ENCODE results near the gene LEFTY2. TPM values are rescaled to one million over a fixed set of nuclear protein-coding genes. Genes with fewer than 3 reads are reported as not detected.

LEFTY2 gene
- polyA plus RNA-seq, 1 donor from 2014 or later, result not detected

GRCh38 chr1:225980005-225980836, 39.2 kb upstream of the LEFTY2 start:
- Histone ChIP-seq H3K36me3 (ENCODE audit: insufficient read depth, low read length) (peaks cover 4% of the 10 kb centered on the region), H3F3A (ENCODE audit: insufficient read depth, low read length, poor library complexity, severe bottlenecking) (no peaks in the 10 kb centered on the region), H3K9me3 (ENCODE audit: low read length) (no peaks in the 10 kb centered on the region), H3K4me2 (ENCODE audit: low read length) (no peak overlapping the region), H3K9ac (ENCODE audit: low read length) (no peak overlapping the region), H3K9me2 (ENCODE audit: insufficient read depth, low read length) (no peaks in the 10 kb centered on the region), H4K20me1 (ENCODE audit: insufficient read depth) (no peaks in the 10 kb centered on the region), H3K27me3 (ENCODE audit: insufficient read depth, low read depth, low read length) (no peaks in the 10 kb centered on the region), H3K4me3 (ENCODE audit: low read length) (no peak overlapping the region), H3K79me2 (replicated peaks; ENCODE audit: insufficient read depth, low read length) (no peaks in the 10 kb centered on the region), H3K27ac (ENCODE audit: low read length) (no peak overlapping the region), H2AFZ (ENCODE audit: low read depth, low read length) (no peak overlapping the region)
- TF ChIP-seq REST (IDR thresholded peaks at IDR 0.05; ENCODE audit: borderline replicate concordance), result no peak
- TF ChIP-seq RAD21 (conservative IDR thresholded peaks at IDR 0.05), result no peak
- no peak for TF ChIP-seq MXI1 (conservative IDR thresholded peaks at IDR 0.05; ENCODE audit: poor library complexity, severe bottlenecking)
- TF ChIP-seq TAF1 (IDR thresholded peaks at IDR 0.05; ENCODE audit: low read depth), result no peak
- no peak for TF ChIP-seq SMC3 (conservative IDR thresholded peaks at IDR 0.05; ENCODE audit: poor library complexity)
- no peak for TF ChIP-seq EP300 (conservative IDR thresholded peaks at IDR 0.05; ENCODE audit: poor library complexity, severe bottlenecking)
- no peak for TF ChIP-seq CTCF (IDR thresholded peaks at IDR 0.05; ENCODE audit: poor library complexity, severe bottlenecking)
- no peak for TF ChIP-seq EZH2 (IDR thresholded peaks at IDR 0.05; ENCODE audit: borderline replicate concordance, insufficient read depth, low read length, poor library complexity, severe bottlenecking)
- TF ChIP-seq POLR2AphosphoS5 (IDR thresholded peaks at IDR 0.05), result no peak

- Histone ChIP-seq H3K9me2 (ENCODE audit: insufficient read depth, low read length) (no peaks in the 10 kb centered on the region), H3K36me3 (ENCODE audit: insufficient read depth, low read length) (peaks cover 4% of the 10 kb centered on the region), H2AFZ (ENCODE audit: low read depth, low read length) (no peak overlapping the region), H3F3A (ENCODE audit: insufficient read depth, low read length, poor library complexity, severe bottlenecking) (no peaks in the 10 kb centered on the region), H3K79me2 (replicated peaks; ENCODE audit: insufficient read depth, low read length) (no peaks in the 10 kb centered on the region), H4K20me1 (ENCODE audit: insufficient read depth) (no peaks in the 10 kb centered on the region), H3K9ac (ENCODE audit: low read length) (no peak overlapping the region), H3K4me3 (ENCODE audit: low read length) (no peak overlapping the region), H3K27me3 (ENCODE audit: insufficient read depth, low read depth, low read length) (no peaks in the 10 kb centered on the region), H3K4me2 (ENCODE audit: low read length) (no peak overlapping the region), H3K27ac (ENCODE audit: low read length) (no peak overlapping the region), H3K9me3 (ENCODE audit: low read length) (no peaks in the 10 kb centered on the region)
- TF ChIP-seq CTCF (IDR thresholded peaks at IDR 0.05; ENCODE audit: poor library complexity, severe bottlenecking), result no peak
- TF ChIP-seq TAF1 (IDR thresholded peaks at IDR 0.05; ENCODE audit: low read depth), result no peak
- TF ChIP-seq REST (IDR thresholded peaks at IDR 0.05; ENCODE audit: borderline replicate concordance), result no peak
Measured at GRCh38 chr1:225979421-225979820, 38.4 kb upstream of the LEFTY2 start.

Data from neural cell (in vitro differentiated cells).